T-helper 22 cell (primary cell): ENCODE results near the gene TBL1XR1.

Source experiments
- DNase-seq: peaks from one replicate; pipeline ENCODE4 v3.0.0-alpha.2; 2020; ENCODE audit warnings: low read depth

TBL1XR1 gene

DNA sequence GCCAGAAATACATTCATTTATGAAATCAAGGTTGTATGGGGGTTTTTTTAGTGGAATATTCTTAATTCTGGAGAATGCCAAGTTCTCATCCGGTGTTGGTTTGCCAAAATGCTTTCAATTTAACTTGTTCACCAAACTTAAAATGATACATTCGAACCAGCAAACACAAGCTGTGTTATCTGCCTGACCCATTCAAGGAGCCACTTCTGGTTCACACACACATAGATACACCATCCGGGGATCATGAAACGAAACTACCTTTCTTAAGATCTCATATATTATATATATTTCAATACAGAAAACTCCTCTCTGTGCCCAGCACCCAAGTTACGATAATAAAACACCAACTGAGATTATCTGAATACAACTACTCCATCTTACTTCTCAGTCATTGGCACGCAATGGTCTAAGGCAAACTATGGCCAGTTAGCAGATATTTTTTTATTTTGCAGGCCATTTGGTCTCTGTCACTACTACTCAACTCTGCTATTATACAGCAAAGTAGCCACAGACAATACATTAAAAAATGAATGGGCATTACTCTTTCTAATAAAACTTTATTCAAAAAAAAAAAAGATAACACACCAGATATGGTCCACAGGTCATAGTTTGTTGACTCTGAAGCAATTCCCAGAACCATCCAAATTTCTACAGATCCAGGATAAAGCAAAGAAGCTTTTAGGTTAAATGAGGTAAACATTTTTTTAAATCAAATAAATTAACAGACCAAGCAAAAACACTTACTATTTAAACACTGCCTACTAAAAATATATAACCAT lies 89.6 kb downstream of the TBL1XR1 start:
- DNase-seq: no peak

DNA sequence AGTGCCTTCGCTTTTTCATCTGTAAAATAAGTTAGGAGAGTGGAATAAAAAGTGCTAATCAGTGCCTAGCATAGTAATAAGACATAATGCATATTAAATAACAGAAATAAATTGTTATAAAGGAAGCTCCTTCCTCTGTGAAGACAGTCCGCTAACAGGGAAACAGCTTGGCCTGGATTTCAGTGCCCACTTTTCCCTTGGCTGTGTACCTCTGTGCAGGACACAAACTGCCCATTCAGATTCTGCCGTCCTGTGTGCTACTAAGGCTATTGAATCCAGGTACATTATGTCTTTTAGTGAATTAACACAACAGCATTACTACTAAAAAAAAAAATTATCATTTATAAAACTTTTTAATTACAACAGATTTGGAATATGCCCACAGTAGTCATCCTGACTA lies 90.7 kb downstream of the TBL1XR1 start:
- DNase-seq: no peak

DNA sequence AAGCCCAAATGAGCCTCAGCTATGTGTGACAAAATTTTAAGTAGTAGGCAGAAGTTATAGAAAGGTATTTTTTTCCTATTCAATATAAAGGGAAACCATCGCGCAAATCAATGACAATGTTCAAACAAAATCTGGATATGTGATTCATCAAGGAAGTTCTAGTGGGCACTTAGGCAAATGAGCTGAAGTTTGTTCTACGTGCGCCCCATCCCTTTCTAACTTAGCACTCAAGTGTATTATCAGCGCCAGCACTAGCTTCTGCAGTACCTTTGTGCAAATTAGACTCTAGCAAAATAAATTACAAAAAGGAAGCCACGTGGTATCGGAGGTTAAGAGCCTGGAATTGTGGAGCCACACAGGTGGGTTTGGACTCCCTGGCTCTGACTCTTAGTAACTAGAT lies 91.1 kb downstream of the TBL1XR1 start:
- no peak for DNase-seq

DNA sequence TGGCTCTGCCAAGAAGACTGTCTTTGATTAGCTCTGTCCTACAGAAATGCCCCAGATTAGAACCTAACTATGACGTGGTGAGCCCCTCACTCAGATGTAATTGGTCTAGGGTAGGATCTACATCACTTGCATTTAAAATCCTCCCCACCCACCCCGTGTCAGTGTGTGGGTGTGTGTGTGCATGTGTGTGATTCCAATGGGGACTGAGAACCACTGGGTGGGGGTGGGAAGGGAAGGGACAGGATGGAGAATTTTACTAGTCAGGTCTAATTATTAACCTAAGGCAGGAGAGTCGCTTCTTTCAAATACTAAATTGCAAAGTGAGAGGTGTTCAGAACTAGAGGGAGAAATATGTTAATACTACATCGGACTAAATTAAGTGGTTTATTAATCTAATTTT lies 91.7 kb downstream of the TBL1XR1 start:
- no peak for DNase-seq

DNA sequence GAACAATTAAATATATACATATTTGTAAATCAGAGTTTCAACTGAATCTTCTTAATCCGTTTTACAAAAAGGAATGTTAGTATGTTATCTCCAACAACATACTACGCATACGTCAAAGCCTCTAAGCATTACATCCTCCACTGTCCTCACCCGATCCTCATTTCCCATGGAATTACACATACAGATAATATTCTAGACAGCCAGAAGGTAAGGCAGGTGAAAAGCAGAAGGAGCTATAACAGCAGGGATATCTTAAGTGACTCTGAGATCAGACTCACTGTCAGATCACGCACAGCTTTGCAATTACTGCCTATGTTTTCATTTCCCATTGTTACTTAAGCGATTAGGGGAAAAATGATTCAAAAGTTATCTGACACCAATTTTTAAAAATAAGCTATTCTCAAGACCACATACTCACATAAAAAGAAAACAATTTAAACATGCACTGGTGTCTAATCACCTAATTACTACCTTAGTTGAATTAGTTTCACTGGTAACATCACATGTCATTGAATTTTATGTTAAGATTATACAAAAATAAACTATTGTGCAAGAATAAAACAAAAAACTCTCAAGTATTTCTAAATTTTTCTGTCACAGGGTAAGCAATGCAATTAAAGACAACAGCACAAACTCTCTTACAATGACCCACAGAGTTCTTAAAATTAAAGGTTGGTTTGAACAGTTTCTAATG lies 92.8 kb downstream of the TBL1XR1 start:
- DNase-seq: no peak

DNA sequence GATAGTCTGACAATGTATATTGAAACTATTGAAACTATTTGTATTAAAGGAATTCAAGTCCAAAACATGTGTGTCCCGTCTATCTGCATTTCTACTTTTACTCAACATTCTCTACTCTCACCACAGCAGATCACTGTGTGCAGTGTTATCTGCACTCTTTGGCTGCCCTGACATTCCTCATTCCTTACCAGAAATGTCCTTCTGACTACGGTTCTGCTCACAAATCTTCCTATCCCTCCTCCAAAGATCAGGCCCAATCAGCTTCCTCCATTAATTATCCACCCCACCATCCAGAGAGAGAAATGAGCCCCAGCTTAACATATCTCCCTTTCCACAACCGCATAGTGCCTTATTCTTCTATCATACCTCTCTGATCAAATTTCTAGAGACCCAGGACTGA lies 94.7 kb downstream of the TBL1XR1 start:
- no peak for DNase-seq

DNA sequence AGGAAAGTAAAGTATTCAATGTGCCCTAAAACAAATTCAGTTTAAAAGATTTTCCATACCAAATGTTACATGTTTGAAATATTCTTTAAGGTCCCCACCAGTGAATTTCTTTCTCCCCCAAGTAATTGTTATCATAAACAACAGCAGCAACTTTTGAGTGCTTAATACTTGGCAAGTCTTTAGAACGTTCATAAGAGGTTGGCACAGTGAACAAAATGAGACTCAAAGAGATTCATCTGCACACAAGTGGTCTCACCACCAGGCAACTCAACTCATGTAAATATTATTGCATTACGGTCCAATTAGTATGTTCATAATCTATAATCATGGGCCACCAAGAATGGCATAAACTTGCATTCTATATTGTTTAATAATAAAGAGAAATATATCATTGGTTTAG lies 98.7 kb downstream of the TBL1XR1 start:
- no peak for DNase-seq

DNA sequence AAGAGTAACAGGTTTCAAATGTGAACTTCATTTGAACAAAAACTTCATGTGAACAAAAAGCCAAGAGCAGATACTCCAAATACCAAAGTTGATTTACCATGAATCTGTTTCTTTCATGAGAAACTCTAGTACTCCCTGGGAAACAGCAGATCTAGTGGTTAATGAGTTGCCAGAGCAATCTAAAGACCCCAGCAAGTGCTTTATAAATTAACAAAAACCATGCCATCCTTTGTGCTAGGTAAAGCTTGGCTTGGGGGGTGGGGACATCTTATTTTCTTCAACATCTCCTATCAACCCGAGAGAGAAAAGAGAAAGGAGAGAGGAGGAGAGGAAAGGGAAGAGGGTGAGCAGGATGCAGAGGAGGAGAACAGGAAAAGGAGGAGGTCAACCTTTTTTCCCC lies 100.7 kb downstream of the TBL1XR1 start:
- DNase-seq: no peak

DNA sequence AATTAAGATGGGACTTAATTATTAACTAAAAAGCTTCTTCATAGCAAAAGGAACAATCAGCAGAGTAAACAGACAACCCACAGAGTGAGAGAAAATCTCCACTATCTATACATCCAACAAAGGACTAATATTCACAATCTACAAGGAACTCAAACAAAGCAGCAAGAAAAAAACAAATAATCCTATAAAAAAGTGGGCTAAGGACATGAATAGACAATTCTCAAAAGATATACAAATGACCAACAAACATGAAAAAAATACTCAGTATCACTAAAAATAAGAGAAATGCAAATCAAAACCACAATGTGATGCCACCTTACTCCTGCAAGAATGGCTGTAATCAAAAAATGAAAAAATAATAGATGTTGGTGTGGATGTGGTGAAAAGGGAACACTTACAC lies 103.3 kb downstream of the TBL1XR1 start:
- DNase-seq: no peak

DNA sequence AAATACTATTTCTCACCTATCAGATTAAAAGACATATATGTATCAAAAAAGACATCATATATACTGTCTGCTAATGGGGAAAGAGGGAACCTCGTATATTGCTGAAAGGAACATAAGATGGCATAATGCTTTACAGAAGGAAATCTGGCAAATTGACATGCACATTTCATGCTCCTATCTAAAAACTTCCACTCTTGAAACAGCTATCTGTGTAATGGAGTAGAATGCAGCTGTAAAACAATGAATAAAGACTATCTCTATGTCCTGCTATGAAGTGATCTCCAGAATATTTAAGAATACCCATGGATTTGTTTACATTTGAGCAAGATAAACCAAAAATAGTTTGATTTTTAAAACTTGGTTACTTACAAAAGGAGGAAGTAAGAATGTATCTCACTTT lies 107.4 kb downstream of the TBL1XR1 start:
- no peak for DNase-seq

DNA sequence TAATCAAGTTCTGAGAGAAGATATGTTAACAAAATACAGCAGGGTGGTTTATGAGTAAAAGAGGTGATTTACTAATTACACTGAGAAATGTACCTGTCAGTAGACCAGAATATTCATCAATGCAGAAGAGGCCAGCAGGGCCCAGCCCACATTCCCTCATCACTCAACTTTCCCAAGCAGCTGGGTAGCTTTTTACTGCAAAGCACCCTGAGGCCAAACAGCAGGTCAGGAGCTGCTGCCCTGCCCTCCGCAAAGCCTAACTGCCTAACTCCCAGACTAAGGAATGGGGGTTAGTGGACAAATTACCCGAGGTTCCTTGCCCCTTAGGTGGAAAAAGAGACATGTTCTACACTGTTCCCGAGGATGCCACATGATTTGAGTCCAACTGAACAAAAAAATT lies 108.2 kb downstream of the TBL1XR1 start:
- no peak for DNase-seq

DNA sequence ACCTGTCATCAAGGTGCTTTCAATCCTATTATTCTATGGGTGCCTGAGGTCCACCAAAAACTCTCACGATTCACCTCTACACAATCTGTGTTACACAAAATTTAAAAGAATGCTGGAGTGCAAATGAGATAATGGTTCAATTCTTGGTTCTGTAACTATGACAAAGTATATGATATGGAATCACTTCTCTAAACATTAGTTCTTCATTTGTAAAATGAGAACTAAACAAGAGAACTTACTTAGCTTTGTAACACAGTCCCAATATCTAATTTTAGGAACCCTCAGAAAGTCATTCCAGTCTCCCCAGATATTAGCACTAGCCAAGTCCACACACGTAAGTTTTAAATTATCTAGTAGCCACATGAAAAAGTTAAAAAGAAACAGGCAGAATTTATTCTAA lies 111.5 kb downstream of the TBL1XR1 start:
- DNase-seq: no peak

DNA sequence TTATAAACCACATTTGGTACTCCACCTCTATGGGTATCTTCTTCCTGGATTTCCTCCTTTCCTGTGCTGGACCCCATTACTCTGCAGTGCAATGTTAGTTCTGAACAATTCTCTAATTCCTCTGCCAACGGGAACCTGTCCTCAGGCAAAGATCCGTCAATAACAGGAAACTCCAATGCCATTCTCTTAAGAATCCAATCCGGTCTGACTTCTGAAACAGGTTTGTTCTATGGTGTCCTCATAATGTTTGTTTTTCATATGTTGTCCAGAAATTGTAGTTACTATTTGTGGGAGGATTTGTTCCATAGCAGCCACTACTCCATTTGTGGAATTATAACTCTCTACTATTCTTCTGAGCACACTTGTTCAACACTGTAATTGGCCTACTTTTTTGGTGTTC lies 112.7 kb downstream of the TBL1XR1 start:
- no peak for DNase-seq

DNA sequence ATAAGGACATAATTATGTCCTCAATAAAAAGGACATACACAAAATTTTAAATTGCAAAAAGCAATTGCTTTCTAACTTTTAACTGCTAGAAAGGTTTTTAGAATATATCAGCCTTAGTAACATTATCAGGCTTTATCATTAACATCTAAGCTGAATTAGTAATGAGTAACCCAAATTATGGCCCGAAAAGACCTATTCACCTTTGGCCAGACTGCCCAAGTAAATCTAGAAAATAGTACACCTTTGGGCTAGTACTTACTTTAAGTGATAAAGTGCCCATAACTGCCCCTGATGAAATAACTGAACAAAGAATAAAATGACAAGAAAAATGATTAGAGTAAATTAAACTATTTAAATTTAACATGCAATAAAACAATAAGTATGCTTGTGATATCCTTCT lies 117.2 kb downstream of the TBL1XR1 start:
- no peak for DNase-seq

DNA sequence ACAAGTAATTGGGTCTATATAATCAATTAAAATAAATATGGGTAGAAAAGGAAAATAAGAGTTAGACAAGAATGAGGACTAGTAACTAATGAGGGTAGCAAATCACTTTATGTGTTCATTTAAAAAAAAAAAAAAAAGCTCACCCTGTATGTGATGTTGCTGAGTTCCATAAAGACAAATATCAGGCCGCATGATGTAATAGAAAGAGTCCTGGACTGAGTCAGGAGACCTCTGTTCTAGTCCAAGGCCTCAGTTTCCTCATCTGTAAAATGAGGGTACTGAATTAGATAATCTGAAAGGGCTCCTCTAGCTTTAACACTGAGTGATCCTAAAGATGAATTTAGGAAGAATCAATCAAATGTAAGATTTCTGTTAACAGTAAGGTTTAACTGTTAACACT lies 117.6 kb downstream of the TBL1XR1 start:
- no peak for DNase-seq

DNA sequence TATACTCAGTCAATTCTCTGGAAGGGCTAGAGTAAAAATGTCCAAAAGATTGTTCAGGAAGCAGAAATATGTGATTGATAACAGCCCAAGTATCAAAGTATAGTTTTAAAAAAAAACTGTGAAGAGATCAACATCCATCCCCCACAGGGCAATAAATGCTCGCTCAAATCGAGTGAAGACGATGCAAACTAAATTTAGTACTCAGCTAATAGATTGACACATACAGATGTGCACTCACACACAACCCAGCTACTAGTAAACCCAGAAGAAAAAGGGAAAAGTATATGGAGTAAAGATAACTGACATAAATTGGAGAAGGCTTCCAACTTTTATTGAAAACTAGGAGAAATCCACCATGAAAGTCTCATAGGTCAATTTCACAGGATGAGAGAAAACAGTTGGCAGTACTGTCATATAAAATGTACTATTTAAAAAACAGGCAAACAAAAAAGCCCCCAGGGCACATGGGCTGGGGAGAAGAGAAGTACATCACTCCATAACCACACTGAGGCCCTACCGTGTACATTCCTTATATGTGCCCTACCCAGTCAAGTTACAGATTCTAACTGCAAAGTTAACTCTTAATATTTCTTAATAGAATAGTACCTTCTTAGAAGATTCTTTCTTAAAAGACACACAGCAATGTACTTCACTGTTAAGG lies 125.7 kb downstream of the TBL1XR1 start:
- no peak for DNase-seq

DNA sequence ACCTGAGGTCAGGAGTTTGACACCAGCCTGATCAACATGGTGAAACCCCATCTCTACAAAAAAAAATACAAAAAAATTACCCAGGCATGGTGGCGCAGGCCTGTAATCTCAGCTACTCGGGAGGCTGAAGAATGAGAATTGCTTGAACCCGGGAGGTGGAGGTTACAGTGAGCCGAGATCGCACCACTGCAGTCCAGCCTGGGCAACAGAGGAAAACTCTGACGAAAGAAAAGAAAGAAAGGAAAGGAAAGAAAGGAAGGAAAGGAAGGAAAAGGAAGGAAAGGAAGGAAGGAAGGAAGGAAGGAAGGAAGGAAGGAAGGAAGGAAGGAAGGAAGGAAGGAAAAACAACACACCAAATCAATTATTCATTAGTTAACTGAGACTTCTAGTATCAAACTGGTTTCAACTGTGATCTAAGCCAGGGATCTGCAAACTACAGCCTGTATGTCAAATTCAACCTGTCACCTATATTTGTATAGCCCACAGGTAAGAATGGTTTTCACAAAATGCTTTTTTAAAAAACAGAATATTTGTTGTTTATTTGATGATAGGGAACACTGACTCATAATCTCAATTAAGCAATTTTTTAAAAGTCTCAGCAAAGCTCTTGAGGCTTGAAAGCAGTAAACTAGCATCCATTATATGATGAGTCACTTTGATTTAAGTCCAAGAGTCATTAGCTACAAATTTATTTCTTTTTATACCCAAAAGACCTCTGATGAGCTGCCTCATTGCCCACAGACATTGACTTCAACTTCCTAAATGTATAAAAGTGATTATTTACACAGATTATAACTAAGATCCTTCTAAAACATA lies 127.6 kb downstream of the TBL1XR1 start:
- DNase-seq: no peak

DNA sequence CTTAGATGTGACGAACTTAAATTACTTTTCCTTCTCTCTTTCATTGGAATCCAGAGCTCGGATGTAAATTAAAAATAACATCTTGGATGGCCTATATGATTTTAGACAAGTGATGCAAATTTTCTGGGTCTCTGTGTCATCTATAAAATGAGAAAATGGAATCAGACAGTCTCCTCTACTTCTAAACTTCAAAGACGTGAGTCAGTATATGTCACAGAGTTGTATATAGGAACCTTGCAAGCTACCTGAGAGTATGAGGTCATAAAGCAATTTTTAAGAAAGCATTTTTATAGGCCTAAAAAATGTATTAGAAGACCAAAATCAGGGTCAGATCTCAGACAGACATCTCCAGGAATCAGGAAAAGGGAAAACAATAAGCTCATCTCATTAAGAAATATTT lies 128.3 kb downstream of the TBL1XR1 start:
- no peak for DNase-seq

DNA sequence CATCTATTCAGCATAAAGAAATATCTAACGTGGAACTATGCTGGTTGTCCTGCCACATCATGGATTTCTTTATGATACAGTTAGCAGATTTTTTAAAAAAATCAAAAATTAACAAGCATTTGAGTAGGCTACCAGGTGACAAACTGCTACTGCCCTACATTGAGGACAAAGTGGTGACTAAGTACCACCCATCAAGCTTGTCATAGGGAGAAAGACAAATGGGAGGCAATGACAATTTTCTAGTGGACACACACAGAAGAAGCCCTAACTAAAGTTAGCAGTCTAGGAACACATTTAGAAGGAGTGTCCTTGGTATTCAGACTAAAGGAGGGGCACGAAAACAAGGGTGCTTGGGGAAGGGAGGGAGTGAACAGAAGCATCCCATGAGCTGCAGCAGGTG lies 131.2 kb downstream of the TBL1XR1 start:
- no peak for DNase-seq

DNA sequence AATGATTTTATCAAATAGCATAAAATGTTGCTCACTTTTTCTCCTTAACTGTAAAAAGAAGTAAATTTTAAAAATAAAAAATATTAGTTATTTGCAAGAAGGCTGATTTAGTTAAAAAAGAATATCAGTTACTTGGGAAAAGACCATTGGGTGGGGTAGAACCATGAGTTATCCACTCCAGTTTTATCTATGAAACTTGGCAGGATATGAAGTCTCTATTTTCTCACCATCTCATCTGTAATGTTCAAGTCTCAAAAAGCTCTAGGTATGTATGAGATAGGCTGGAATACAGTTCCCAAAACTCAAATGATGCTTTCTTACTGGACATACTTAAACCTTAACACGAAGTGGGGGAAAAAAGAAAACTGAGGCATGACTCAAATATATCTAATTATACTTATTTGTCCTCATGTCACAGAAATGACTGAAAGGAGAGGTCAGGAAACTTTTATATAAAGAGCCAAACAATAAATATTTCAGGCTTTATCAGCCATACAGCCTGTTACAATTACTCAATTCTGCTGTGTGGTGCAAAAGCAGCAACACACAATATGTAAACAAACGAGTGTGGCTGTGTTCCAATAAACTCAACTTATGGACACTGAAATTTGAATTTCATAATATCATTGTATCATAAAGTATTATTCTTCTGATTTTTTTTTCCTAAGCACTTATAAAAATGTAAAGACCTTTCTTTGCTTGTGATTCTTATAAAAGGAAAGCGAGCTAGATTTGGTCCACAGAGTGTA lies 131.8 kb downstream of the TBL1XR1 start:
- DNase-seq: no peak

DNA sequence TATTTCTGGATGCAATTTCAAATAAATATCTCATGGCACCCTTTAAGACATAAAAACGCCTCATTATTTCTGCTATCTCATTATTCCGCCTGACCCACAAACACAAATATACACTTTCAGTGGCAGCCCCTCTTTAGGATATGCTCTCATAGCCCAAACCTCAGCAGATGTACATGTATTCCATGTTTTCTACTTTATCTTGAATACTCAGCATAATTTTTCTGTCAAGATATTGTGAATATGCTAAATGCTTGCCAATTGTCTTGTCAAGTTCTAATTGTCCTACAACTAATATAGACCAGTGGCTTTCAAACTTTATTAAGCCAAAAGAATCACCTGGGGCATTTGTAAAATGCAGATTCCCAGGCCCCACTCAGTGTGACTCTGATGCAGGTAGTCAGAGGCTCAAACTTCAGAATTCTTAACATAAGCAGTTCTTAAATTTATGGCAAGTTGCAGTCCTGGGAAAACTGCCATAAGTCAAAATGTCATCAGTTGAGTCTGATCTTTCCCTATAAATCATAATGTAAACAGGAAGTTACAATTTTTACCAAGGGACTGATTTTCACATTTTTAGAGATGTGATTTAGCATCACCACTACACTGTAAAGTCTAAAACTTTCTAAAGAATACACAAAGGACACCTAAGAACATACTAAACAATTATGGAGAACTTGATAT lies 135.1 kb downstream of the TBL1XR1 start:
- no peak for DNase-seq
